Activated T-helper 1 cell treated with anti-CD3 and anti-CD28 coated beads, Interleukin-2, amount 50 U/mL, for 16 hours (primary cell): ENCODE data around the gene COPE.

Experiments used
- DNase-seq, 2 donors: peaks; one replicate each; pipeline ENCODE4 v3.0.0-alpha.2; 2020; ENCODE audit warnings: low read depth in 1 of 2, low spot score in 1 of 2

COPE gene

DNA sequence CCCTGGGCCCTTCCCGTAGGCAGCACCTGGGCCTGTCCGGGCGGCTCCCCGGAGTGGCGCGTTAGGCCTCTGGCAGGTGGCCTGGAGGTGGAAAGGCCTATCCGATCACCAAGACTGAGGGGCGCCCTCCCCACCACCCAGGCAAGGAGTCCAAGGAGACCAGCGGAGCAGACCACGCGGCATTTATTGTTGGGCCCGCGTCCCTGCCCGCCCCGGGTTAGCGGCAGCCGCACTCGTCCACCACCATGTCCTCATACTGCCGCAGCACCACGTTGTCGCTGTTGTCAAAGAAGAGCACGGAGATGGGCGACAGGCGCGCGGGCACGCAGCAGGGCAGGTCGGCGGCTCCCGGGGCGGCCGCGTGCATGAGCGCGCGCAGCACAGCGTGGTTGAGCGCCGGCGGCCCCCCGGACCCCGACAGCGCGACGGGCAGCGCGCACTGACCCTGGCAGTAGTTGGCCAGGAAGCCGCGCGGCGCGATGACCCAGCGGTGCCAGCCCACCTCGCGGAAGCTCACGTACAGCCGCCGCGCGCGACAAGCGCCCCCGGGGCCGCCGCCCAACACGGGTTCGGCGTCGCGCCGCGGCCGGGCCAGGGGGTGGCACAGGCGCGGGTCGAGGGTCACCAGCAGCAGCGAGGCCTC is 50.7 kb downstream of the COPE start:
- DNase-seq = no peak

GRCh38 chr19:18867751-18868150 is 51.4 kb downstream of the COPE start:
- DNase-seq = no peak

- DNase-seq = no peak
Observed at GRCh38 chr19:18867199-18867598, 52.0 kb downstream of the COPE start.

- DNase-seq = no peak
Observed at GRCh38 chr19:18866800-18867123, 52.4 kb downstream of the COPE start.

GRCh38 chr19:18865973-18866799 is 53.0 kb downstream of the COPE start:
- DNase-seq = peak; percentile 29 to 52

DNA sequence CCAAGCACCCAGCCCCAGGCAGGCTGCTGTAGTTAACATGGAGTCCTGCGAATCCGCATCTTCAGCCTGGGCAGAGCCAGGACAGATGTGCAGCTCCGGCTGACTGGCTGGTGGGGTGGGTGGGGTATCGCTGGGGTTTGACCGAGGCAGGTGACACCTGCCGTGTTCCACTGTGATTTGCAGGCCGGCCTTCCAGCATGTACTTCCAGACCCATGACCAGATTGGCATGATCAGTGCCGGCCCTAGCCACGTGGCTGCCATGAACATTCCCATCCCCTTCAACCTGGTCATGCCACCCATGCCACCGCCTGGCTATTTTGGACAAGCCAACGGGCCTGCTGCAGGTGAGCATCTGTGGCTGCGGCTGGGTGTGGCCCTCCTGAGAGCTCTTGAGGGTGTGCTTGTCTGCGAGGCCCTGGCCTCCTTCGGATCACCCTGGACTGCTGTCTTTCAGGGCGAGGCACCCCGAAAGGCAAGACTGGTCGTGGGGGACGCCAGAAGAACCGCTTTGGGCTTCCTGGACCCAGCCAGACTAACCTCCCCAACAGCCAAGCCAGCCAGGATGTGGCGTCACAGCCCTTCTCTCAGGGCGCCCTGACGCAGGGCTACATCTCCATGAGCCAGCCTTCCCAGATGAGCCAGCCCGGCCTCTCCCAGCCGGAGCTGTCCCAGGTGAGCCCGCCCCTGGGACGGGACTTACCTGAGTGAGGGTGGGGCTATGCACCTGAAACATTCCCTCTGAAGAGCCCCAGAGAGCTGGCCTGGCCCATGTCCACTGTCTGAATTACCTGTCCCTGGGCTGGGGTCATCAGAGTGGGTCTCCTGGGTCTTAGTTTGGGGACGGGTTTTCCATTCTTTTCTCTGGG is 53.8 kb downstream of the COPE start:
- DNase-seq = no peak

DNA sequence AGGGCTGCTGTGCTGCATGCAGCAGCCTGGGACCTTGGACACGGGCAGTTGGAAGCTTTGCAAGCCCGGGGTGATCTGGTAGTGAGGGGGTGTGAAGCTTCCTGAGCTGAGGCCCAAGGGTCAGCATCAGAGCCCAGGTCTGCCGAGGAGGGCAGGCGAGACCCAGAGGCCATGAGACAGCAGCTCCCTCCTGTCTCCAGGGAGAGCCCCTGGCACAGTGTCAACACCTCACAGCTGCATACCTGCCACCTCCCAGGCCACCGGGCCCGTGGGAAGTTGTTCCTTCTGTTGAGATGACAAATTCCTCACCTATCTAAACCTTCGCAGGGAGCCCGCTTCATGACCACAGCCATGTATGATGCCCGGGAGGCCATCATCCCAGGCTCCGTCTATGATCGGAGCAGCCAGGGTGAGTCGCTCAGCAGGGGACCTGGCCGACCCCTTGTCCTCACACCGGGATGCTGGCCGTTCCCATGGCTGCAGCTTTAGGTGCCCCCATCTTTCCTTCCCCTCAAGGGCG is 55.3 kb downstream of the COPE start:
- no peak for DNase-seq

DNA sequence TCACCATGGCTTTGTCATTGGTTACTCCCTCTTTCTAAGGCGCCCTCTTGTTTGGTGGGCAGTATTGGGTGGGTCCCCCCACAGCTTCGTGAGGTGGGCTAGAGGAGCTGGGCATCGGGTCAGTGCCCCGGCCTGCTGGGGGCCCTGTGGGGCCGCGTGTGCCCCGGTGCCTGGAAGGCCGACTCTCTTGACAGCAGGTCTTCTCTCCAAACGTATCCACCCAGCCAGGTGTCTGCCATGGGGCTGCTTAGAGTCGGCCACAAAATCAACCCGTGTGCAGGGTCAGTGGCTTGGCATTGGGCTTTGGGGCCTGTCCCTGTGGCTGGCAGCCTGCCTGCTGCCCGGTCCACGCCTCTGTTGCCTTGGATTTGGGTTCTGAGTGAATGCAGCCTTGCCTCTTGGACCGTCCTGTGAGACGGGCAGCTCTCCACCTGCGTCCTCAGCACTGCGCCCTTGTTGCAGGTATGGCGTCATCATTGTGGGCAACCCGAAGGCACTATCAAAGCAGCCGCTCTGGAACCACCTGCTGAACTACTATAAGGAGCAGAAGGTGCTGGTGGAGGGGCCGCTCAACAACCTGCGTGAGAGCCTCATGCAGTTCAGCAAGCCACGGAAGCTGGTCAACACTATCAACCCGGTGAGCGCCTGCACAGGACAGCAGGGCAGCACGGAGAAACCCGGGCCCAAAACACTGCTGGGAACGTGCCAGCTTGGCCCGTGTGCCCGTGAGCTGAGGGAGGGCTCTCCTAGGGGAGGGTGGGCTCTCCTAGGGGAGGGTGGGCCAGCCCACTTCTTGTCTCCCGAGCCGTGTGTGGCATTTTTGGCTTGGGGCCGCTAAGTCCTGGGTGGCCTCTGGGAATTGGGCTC is 56.0 kb downstream of the COPE start:
- DNase-seq = no peak

DNA sequence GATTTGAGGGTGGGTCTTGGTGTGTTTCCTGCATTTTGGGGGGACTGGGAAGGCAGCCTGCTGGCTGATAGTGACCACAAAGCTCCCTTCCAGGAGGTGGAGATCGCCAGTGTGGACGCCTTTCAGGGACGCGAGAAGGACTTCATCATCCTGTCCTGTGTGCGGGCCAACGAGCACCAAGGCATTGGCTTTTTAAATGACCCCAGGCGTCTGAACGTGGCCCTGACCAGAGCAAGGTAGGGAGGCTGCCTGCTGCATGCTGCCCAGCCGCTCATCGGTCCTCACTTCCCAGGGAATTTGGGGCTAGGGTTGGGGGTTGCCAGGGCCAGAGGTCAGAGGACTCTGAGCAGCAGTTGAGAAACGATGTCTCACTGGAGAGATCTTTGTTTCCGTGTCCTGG is 57.3 kb downstream of the COPE start:
- DNase-seq = no peak

DNA sequence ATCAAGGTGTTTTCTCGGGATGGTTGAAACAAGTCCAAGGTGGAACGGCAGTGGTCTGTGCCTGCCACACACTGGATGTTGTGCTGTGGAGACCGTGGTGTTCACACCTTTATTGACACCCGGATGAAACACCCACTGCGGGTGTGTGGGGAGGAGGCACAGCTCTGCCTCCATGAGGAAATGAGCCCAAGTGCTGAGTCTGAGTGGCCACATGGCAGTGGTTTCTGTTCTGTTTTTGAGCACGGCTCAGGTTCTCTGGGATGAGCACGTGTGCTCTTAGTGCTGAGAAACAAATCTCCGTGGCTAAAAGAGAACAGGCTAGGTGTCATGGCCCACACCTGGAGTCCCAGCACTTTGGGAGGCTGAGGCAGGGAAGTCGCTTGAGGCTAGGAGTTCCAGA is 58.0 kb downstream of the COPE start:
- no peak for DNase-seq

DNA sequence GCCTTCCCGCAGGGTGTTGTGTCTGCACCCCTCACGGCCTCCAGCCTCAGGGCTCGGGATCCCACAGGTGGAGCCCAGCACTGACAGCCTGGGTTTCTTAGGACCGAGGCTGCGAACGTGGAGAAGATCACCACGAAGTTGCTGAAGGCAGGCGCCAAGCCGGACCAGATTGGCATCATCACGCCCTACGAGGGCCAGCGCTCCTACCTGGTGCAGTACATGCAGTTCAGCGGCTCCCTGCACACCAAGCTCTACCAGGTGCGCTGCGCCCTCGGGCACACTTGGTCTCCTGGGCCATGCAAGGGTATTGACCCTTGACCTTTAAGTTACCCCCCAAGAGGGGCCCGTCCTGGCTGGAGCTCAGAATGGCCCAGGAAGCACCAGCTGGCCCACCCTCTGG is 58.5 kb downstream of the COPE start:
- DNase-seq = no peak

- no peak for DNase-seq
Observed at GRCh38 chr19:18860302-18860700, 58.9 kb downstream of the COPE start.

- no peak for DNase-seq
Observed at GRCh38 chr19:18859676-18860301, 59.4 kb downstream of the COPE start.

DNA sequence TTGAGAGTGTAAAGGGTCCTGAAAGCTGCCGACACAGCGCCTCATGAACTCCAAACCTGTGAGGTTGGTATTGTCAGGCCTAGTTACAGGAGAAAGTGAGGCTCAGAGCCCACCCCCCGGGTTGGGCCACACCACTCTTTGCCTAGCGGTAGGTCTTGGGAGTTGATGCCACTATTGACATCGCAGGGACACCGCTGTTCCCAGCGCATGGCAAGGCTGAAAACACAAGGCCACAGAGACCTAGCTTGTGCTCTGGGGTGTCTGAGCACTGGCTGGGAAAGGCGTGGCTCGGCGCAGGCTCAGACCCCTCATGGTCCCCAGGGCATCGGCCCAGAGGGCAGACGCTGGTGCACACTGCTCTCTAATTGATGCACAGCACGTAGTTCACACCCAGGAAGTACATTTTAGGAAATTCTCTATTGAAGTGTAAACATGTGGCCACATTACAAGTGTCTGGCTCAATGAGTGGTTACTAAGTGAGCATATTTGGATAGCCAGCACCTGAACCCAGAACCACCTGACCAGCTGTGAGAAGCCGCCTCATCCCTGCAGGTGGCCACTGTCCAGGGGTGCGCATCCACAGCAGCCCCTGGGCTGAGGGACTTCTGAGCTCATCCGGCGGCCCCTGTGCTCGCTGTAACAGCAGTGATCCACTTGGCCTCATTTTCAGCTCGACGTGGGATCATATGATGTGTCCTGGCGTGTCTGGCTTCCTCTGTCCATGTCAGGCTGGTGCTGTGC is 60.1 kb downstream of the COPE start:
- DNase-seq = no peak

DNA sequence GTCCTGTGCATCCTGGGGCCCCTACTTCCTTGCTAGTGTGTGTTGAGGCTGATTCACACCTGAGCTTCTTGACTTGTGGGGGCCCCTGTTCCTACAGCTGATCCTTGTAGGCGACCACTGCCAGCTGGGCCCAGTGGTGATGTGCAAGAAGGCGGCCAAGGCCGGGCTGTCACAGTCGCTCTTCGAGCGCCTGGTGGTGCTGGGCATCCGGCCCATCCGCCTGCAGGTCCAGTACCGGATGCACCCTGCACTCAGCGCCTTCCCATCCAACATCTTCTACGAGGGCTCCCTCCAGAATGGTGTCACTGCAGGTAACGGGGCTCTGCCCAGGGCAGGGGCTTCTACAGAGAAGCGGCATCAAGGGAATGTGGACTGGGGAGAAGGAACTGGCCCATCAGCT is 62.0 kb downstream of the COPE start:
- no peak for DNase-seq

DNA sequence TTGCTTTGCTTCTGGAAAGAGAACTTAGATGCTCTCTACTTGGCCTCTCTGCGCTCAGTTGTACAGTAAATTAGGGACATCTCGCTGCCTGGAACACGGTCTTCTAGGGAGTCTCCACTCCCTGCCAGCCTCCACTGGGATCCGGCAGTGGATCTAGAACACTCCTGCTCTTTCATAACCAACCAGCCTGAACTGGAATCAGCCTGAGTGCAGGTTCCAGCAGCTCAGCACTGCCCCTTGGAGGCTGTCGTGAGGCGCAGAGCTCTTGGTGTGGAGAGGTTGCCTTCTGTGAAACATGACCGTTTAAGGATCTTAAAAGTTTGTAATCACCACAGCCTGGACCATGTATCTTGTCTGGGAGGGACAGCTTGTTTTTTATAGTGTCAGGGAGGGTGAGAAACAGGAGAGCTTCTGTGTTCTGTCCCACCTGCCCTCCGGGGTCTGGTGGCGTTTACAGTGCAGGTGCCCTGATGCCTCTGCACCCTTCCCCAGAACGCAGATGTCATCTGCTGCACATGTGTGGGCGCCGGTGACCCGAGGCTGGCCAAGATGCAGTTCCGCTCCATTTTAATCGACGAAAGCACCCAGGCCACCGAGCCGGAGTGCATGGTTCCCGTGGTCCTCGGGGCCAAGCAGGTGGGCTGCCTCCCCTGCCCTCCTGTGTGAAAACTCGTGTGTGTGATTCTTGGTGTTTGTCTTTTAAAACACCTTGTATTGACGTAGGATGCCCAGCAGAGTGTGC is 62.6 kb downstream of the COPE start:
- no peak for DNase-seq

- DNase-seq = no peak
Observed at GRCh38 chr19:18855647-18856384, 63.4 kb downstream of the COPE start.

DNA sequence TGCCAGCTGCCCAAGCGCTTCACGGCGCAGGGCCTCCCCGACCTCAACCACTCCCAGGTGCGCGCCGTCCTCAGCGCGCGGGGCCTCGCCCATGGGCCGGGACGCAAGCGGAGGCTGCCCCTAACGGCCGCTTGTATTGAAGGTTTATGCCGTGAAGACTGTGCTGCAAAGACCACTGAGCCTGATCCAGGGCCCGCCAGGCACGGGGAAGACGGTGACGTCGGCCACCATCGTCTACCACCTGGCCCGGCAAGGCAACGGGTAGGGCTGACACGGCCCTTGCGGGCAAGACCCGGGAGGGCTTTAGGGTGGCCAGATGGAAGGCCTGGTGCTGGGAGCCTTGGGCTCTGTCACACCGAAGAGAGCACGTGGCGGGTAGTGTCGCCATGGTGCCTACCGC is 64.2 kb downstream of the COPE start:
- DNase-seq = no peak
